HEK293T (cell line): ENCODE measurements around the gene PNPT1.

ENCODE experiments used
- CTCF ChIA-PET: fragments of 350-600 bp; formaldehyde crosslinking; extraction: SDS; loops from one replicate; lab custom pipeline; 2021; ENCODE audit warnings: antibody characterized with exemption, inconsistent platforms; lab: Yijun Ruan, JAX
- POLR2A ChIA-PET: fragments of 350-600 bp; formaldehyde crosslinking; extraction: SDS; loops from one replicate; lab custom pipeline; 2020; ENCODE audit warnings: antibody characterized with exemption, inconsistent platforms; lab: Yijun Ruan, JAX
- DNase-seq: peaks from one replicate; pipeline ENCODE4 v3.0.0; 2012; ENCODE audit warnings: mixed read lengths; ENCODE audit errors: extremely low spot score
- ARNT ChIP-seq: fragments of 450-650 bp; IDR thresholded peaks from 2 replicates; pipeline ENCODE4 v1.6.1; 2017; ENCODE audit warnings: mild to moderate bottlenecking
- BHLHE40 ChIP-seq: fragments of 450-650 bp; IDR thresholded peaks from 2 replicates; pipeline ENCODE4 v1.6.1; 2016; ENCODE audit warnings: mild to moderate bottlenecking, moderate library complexity, borderline replicate concordance
- CTBP1 ChIP-seq: fragments of 450-650 bp; IDR thresholded peaks from 2 replicates; pipeline ENCODE4 v1.6.1; 2016; ENCODE audit warnings: borderline replicate concordance
- ELF4 ChIP-seq: fragments of 450-650 bp; IDR thresholded peaks from 2 replicates; pipeline ENCODE4 v1.6.1; 2017; ENCODE audit warnings: antibody characterized with exemption
- FOXA1 ChIP-seq: fragments of 450-650 bp; IDR thresholded peaks from 2 replicates; pipeline ENCODE4 v1.6.1; 2016; ENCODE audit warnings: mild to moderate bottlenecking
- FOXK2 ChIP-seq: fragments of 450-650 bp; IDR thresholded peaks from 2 replicates; pipeline ENCODE4 v1.6.1; 2016; ENCODE audit warnings: mild to moderate bottlenecking
- FOXM1 ChIP-seq: fragments of 450-650 bp; IDR thresholded peaks from 2 replicates; pipeline ENCODE4 v1.6.1; 2017; ENCODE audit warnings: mild to moderate bottlenecking, borderline replicate concordance
- HDGF ChIP-seq: fragments of 450-650 bp; IDR thresholded peaks from 2 replicates; pipeline ENCODE4 v1.6.1; 2017; ENCODE audit warnings: antibody characterized with exemption, borderline replicate concordance
- L3MBTL2 ChIP-seq: fragments of 450-650 bp; conservative IDR thresholded peaks from 2 replicates; pipeline ENCODE4 v1.6.1; 2016; ENCODE audit warnings: mild to moderate bottlenecking
- LEF1 ChIP-seq: fragments of 450-650 bp; IDR thresholded peaks from 2 replicates; pipeline ENCODE4 v1.6.1; 2017; ENCODE audit warnings: mild to moderate bottlenecking, borderline replicate concordance
- NFRKB ChIP-seq: fragments of 450-650 bp; IDR thresholded peaks from 2 replicates; pipeline ENCODE4 v1.6.1; 2016; ENCODE audit warnings: mild to moderate bottlenecking, moderate library complexity
- SP1 ChIP-seq: fragments of 450-650 bp; IDR thresholded peaks from 2 replicates; pipeline ENCODE4 v1.6.1; 2017
- SUZ12 ChIP-seq: fragments of 450-650 bp; IDR thresholded peaks from 2 replicates; pipeline ENCODE4 v1.6.1; 2016; ENCODE audit warnings: mild to moderate bottlenecking
- TARDBP ChIP-seq: fragments of 450-650 bp; IDR thresholded peaks from 2 replicates; pipeline ENCODE4 v1.6.1; 2016
- ZNF384 ChIP-seq: fragments of 450-650 bp; IDR thresholded peaks from 2 replicates; pipeline ENCODE4 v1.6.1; 2016
- TF ChIP-seq, protein P1 (sequence below): fragments of 450-650 bp; IDR thresholded peaks from 2 replicates; pipeline ENCODE4 v1.6.1; 2016

PNPT1 gene

DNA sequence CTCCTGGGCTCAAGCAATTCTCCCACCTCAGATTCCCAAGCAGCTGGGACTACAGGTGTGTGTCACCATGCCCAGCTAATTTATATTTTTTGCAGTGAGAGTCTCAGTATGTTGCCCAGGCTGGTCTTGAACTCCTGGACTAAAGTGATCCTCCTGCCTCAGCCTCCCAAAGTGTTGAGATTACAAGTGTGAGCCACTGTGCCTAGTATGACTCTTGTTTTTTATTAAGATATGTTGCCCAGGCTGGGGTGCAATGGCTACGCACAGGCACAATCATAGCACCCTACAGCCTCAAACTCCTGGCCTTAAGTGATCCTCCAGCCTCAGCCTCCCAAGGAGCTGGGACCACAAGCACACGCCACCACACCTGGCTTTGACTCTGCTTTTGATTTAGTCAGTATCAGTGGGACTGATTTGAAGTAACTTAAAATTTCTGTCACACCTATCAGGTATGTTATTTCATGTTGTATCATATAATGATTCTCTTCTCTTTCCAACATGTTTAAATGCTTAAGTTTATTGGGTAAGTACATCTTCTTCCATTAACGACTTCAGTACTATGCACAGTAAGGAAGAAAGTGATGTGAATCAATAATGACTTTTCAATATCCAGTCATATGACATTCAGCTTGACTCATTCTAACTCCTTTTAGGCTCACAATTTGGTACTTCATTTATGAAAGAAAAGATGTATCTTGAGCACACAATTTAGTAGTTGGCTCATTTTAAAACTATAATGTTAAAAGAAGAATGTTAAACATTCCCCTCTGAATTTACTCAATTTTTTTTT lies 82.5 kb downstream of the PNPT1 start:
- CTCF ChIA-PET = no interaction called here
- TF ChIP-seq L3MBTL2 (no peak), HDGF (no peak), SP1 (no peak), TARDBP (no peak), BHLHE40 (no peak), FOXK2 (no peak), LEF1 (no peak), SUZ12 (no peak)
- TF ChIP-seq, protein P1, sequence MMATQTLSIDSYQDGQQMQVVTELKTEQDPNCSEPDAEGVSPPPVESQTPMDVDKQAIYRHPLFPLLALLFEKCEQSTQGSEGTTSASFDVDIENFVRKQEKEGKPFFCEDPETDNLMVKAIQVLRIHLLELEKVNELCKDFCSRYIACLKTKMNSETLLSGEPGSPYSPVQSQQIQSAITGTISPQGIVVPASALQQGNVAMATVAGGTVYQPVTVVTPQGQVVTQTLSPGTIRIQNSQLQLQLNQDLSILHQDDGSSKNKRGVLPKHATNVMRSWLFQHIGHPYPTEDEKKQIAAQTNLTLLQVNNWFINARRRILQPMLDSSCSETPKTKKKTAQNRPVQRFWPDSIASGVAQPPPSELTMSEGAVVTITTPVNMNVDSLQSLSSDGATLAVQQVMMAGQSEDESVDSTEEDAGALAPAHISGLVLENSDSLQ = no peak
- POLR2A ChIA-PET = interaction anchor here (1.0 to 1.2 kb wide), 2 partner anchors 9 to 191 kb away, joined by 3 to 4 read pairs; no protein-coding TSS in a partner anchor
- no peak for DNase-seq

DNA sequence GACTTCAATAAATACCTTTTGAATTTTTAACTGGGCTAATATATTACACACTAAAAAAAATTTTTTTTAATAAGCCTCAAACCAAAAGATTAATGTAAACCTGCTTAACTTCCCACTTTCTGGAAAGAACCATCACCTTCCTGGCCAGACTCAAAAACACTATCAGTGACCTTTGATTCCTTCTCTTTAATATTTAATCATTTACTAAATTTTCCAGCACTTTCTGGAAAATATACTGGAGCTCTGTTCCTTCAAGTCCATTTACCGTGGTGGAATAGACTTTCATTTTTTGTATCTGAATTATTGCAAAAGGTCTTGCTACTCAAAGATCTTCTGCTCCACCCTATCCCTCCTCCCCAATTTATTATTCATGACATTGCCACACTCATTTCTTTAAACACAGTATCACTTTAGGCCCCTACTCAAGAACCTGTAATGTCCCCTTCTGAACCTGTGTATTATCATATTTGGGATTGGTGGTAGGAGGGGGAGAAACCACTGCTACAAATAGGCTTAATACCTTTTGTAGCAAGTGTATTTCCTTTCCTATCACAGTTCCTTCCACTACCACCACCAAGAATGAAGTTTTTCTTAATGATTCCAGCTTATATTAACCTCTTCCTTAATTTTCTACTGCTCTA lies 83.6 kb downstream of the PNPT1 start:
- TF ChIP-seq L3MBTL2 (no peak), ELF4 (no peak)
- DNase-seq = no peak
- CTCF ChIA-PET = no interaction called here
- POLR2A ChIA-PET = interaction anchor here (1.6 kb wide), 1 partner anchor 8 kb away, joined by 9 read pairs; the partner anchor contains the start of gene PPP4R3B

DNA sequence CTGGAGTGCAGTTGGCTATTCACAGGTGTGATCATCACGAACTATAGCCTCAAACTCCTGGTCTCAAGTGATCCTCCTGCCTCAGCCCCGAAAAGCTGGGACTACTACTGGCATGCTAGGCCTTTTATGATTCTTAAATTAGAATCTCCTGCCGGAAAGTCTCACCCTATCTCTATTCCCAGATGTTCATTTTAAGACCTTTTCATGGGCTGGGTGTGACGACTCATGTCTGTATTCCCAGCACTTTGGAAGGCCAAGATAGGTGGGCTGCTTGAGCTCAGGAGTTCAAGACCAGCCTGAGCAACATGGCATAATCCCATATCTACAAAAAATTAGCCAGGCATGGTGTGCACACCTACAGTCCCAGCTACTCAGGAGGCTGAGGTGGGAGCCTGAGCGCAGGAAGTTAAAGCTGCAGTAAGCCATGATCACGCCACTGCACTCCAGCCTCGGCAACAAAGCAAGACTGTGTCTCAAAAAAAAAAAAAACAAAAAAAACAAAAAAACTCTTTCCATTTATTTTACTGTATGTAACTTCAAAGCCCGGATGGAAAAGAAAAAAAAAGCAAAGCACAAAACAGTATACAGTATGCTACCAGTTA lies 84.3 kb downstream of the PNPT1 start:
- POLR2A ChIA-PET = interaction anchor here (1.0 to 1.6 kb wide), 2 partner anchors 9 to 11 kb away, joined by 3 to 9 read pairs; partner anchors contain the start of gene PPP4R3B
- CTCF ChIA-PET = interaction anchor here (0.7 kb wide), 1 partner anchor 196 kb away, joined by 3 read pairs; no protein-coding TSS in a partner anchor
- no peak for DNase-seq
- TF ChIP-seq FOXK2 (no peak), TARDBP (no peak), NFRKB (no peak), HDGF (no peak), ARNT (no peak), BHLHE40 (no peak), ELF4 (no peak), SP1 (no peak), L3MBTL2 (no peak), ZNF384 (no peak), FOXM1 (no peak)
- TF ChIP-seq, protein P1 = no peak

DNA sequence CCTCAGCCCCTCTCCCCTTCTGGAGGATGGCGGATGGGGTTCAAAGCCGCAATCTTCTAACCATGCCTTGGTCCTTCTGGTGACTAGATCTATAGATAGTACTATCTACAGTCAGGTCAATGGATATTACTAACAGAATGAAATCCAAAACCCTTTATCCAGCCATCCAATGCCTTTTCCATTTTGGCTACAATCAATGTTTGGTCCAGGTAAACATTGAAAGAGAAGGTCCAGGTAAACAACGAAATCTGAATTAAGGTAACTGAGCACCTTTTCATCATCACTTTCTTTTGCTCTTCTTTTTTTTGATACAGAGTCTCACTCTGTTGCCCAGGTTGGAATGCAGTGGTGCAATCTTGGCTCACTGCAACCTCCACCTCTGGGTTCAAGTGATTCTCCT lies 85.9 kb downstream of the PNPT1 start:
- no peak for DNase-seq
- TF ChIP-seq SUZ12 (no peak), FOXA1 (no peak), BHLHE40 (no peak), LEF1 (no peak), FOXK2 (no peak), ARNT (no peak), CTBP1 (no peak), HDGF (no peak), SP1 (no peak), ZNF384 (no peak), TARDBP (no peak), L3MBTL2 (no peak), FOXM1 (no peak), NFRKB (no peak)
- TF ChIP-seq, protein P1 = no peak
- CTCF ChIA-PET = no interaction called here
- POLR2A ChIA-PET = no interaction called here

DNA sequence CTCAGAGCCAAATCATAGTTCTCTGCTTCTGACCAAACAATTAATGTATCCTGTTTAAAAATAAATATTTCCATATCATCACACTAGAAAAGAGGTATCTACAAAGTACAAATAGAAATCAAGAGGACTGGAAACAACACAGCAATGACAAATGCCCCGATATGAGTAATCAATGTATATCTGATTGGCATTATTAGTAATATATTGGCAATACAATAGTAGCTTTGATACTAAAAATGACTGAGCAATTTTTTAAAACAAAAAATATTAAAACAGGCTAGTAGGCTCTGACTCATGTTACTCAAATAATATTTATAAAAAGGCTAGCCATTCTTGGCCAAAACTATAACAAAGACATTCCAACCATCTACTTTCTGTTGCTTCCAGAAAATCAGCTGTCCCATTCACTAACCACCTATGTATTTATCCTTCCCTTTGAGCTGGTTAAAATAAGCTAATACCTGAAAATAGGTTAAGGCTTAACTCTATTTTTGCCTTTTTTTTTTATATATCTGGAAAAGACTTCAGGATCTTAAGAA lies 89.5 kb downstream of the PNPT1 start:
- ChIA-PET POLR2A (no interaction called here), CTCF (no interaction called here)
- no peak for DNase-seq
- no peak for TF ChIP-seq ARNT

DNA sequence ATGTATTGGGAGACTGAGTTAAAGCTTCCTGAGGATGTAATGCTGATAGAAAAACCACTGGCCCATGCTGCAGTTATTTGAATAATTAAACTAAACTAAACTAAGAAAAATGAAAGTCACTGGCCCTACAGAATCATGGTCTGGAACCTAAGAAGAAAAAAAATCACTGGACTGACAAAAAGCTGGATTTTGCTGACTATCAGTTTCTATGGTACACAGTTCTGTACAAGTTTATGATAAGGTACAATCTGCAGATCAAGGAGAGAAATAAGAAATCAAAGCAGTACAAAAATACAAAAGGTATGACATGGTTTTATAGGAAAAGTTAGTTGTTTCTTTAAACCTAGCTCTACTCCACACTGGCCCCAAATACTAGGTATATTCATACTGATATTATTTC lies 91.8 kb downstream of the PNPT1 start:
- TF ChIP-seq CTBP1 (no peak), NFRKB (no peak), HDGF (no peak), FOXA1 (no peak), SUZ12 (no peak), TARDBP (no peak), SP1 (no peak), FOXM1 (no peak), BHLHE40 (no peak), FOXK2 (no peak), ZNF384 (no peak), ARNT (no peak), ELF4 (no peak), L3MBTL2 (no peak), LEF1 (no peak)
- TF ChIP-seq, protein P1 = no peak
- ChIA-PET POLR2A (interaction anchor here (0.7 kb wide), 1 partner anchor 82 kb away, joined by 3 read pairs; the partner anchor contains the start of gene CFAP36), CTCF (no interaction called here)

More for the DNA sequence above, 91.8 kb downstream of the PNPT1 start:
- DNase-seq = no peak
